IMR-90 (cell line): ENCODE measurements around the gene ROBO2. TPM values are rescaled to one million over a fixed set of nuclear protein-coding genes. Genes with fewer than 3 reads are reported as not detected.

Experiments used
- ATAC-seq: fragments of 200-7000 bp; cut with Tn5 transposase; 2 replicates; pipeline ENCODE4 v1.9.1; 2020; ENCODE audit warnings: low read depth, mild to moderate bottlenecking, moderate library complexity
- BruUV-seq: library from RNA; stranded (reverse); fragments of 400-500 nt; replicated peaks from 2 replicates; lab custom pipeline; 2021; lab: Mats Ljungman, UMichigan
- CTCF ChIA-PET: fragments of 300-600 bp; formaldehyde crosslinking; extraction: SDS; loops from one replicate; lab custom pipeline; 2021; ENCODE audit warnings: antibody characterized with exemption; lab: Yijun Ruan, JAX
- POLR2A ChIA-PET: fragments of 300-600 bp; sonication (Branson Sonifier 250); formaldehyde crosslinking; loops from one replicate; lab custom pipeline; 2022; ENCODE audit warnings: antibody characterized with exemption; ENCODE audit not compliant: unreplicated experiment; lab: Charles Lee
- DNase-seq: peaks from one replicate; pipeline ENCODE4 v3.0.0; 2013
- H2AFZ ChIP-seq: replicated peaks from 2 replicates; pipeline ENCODE3; 2013; ENCODE audit warnings: low read length, mild to moderate bottlenecking; ENCODE audit not compliant: poor library complexity
- H2AK5ac ChIP-seq: 2 replicates; pipeline ENCODE4 v1.6.1; 2013; ENCODE audit warnings: low read depth, low read length, inconsistent platforms
- H2AK9ac ChIP-seq: replicated peaks from 2 replicates; pipeline ENCODE3; 2013; ENCODE audit warnings: mild to moderate bottlenecking, low read depth, low read length, moderate library complexity; ENCODE audit not compliant: poor library complexity
- H2BK120ac ChIP-seq: 2 replicates; pipeline ENCODE4 v1.6.1; 2013; ENCODE audit warnings: low read depth, low read length, inconsistent platforms
- H2BK15ac ChIP-seq: 3 replicates; pipeline ENCODE4 v1.6.1; 2013; ENCODE audit warnings: low read depth, low read length, inconsistent platforms
- H2BK20ac ChIP-seq: 2 replicates; pipeline ENCODE4 v1.6.1; 2013; ENCODE audit warnings: low read depth, mild to moderate bottlenecking, inconsistent platforms, low read length, moderate library complexity
- H2BK5ac ChIP-seq: 2 replicates; pipeline ENCODE4 v1.6.1; 2013; ENCODE audit warnings: mild to moderate bottlenecking, low read depth, low read length, inconsistent platforms; ENCODE audit not compliant: poor library complexity, severe bottlenecking
- H3K14ac ChIP-seq: replicated peaks from 2 replicates; pipeline ENCODE4 v1.6.1; 2013; ENCODE audit warnings: low read depth, low read length, inconsistent platforms
- H3K18ac ChIP-seq: 2 replicates; pipeline ENCODE4 v1.6.1; 2013; ENCODE audit warnings: low read depth, low read length, control low read depth
- H3K23ac ChIP-seq: 2 replicates; pipeline ENCODE4 v1.6.1; 2013; ENCODE audit warnings: low read depth, low read length, inconsistent platforms
- H3K27ac ChIP-seq: 2 replicates; pipeline ENCODE4 v1.5.1; 2013; ENCODE audit warnings: mild to moderate bottlenecking, control low read depth, low read length; ENCODE audit not compliant: insufficient read depth
- H3K27me3 ChIP-seq: 2 replicates; pipeline ENCODE4 v1.6.1; 2013; ENCODE audit warnings: low read length; ENCODE audit not compliant: control insufficient read depth, insufficient read depth
- H3K36me3 ChIP-seq: 2 replicates; pipeline ENCODE4 v1.6.1; 2013; ENCODE audit warnings: low read length, mixed read lengths; ENCODE audit not compliant: control insufficient read depth, insufficient read depth
- H3K4ac ChIP-seq: 2 replicates; pipeline ENCODE4 v1.6.1; 2013; ENCODE audit warnings: low read depth, low read length, inconsistent platforms
- H3K4me1 ChIP-seq: 2 replicates; pipeline ENCODE4 v1.6.1; 2013; ENCODE audit warnings: low read length, mixed read lengths; ENCODE audit not compliant: control insufficient read depth, insufficient read depth
- H3K4me2 ChIP-seq: 2 replicates; pipeline ENCODE4 v1.6.1; 2013; ENCODE audit warnings: low read depth, mild to moderate bottlenecking, control low read depth, low read length, moderate library complexity
- H3K4me3 ChIP-seq: 2 replicates; pipeline ENCODE4 v1.5.1; 2013; ENCODE audit warnings: low read depth, mild to moderate bottlenecking, control low read depth, low read length, moderate library complexity; ENCODE audit not compliant: insufficient read depth
- H3K56ac ChIP-seq: 2 replicates; pipeline ENCODE4 v1.6.1; 2013; ENCODE audit warnings: low read length, inconsistent platforms; ENCODE audit not compliant: insufficient read depth; ENCODE audit errors: extremely low read depth
- H3K79me1 ChIP-seq, 2 experiments: 2 replicates each; pipeline ENCODE4 v1.6.1; 2013; ENCODE audit warnings: low read length in 2 of 2, inconsistent platforms in 1 of 2, low read depth in 1 of 2
- H3K9ac ChIP-seq: 2 replicates; pipeline ENCODE4 v1.6.1; 2013; ENCODE audit warnings: low read depth, low read length, control low read depth
- H3K9me1 ChIP-seq: 2 replicates; pipeline ENCODE4 v1.6.1; 2013; ENCODE audit warnings: low read length, inconsistent platforms; ENCODE audit not compliant: insufficient read depth
- H3K9me3 ChIP-seq: 2 replicates; pipeline ENCODE4 v1.6.1; 2013; ENCODE audit warnings: low read length; ENCODE audit not compliant: control insufficient read depth, insufficient read depth
- H4K20me1 ChIP-seq: 2 replicates; pipeline ENCODE4 v1.6.1; 2013; ENCODE audit warnings: low read length, inconsistent platforms; ENCODE audit not compliant: insufficient read depth
- H4K5ac ChIP-seq: 2 replicates; pipeline ENCODE4 v1.6.1; 2013; ENCODE audit warnings: mild to moderate bottlenecking, low read depth, low read length, control low read depth
- H4K8ac ChIP-seq, 2 experiments: 2 replicates each; pipeline ENCODE4 v1.6.1; 2013; ENCODE audit warnings: low read depth in 2 of 2, low read length in 2 of 2, control low read depth in 1 of 2, inconsistent platforms in 1 of 2
- H4K91ac ChIP-seq: 2 replicates; pipeline ENCODE4 v1.6.1; 2013; ENCODE audit warnings: low read depth, low read length, inconsistent platforms; ENCODE audit not compliant: insufficient read depth
- BHLHE40 ChIP-seq: fragments of 150-350 bp; IDR thresholded peaks from 2 replicates; pipeline ENCODE4 v1.6.1; 2016; ENCODE audit warnings: mild to moderate bottlenecking, low read depth, low read length
- CEBPB ChIP-seq: IDR thresholded peaks from 2 replicates; pipeline ENCODE4 v1.6.1; 2012; ENCODE audit warnings: low read depth, low read length, improper control_type of control experiment
- CHD1 ChIP-seq: IDR thresholded peaks from 2 replicates; pipeline ENCODE4 v1.6.1; 2012; ENCODE audit warnings: low read depth, low read length, improper control_type of control experiment
- MAFK ChIP-seq: IDR thresholded peaks from 2 replicates; pipeline ENCODE4 v1.6.1; 2012; ENCODE audit warnings: low read depth, low read length, improper control_type of control experiment
- MAZ ChIP-seq: IDR thresholded peaks from 2 replicates; pipeline ENCODE4 v1.6.1; 2012; ENCODE audit warnings: low read depth, mild to moderate bottlenecking, low read length, improper control_type of control experiment, moderate library complexity, borderline replicate concordance
- MXI1 ChIP-seq: IDR thresholded peaks from 2 replicates; pipeline ENCODE4 v1.6.1; 2012; ENCODE audit warnings: low read depth, mild to moderate bottlenecking, low read length, moderate library complexity, borderline replicate concordance
- NFE2L2 ChIP-seq: fragments of 150-350 bp; IDR thresholded peaks from 2 replicates; pipeline ENCODE4 v1.6.1; 2016; ENCODE audit warnings: low read depth, mild to moderate bottlenecking, low read length
- POLR2A ChIP-seq: IDR thresholded peaks from 2 replicates; pipeline ENCODE4 v1.6.1; 2012; ENCODE audit warnings: mild to moderate bottlenecking, low read depth, low read length
- RAD21 ChIP-seq: IDR thresholded peaks from 2 replicates; pipeline ENCODE4 v1.6.1; 2012; ENCODE audit warnings: low read length, improper control_type of control experiment
- RCOR1 ChIP-seq: IDR thresholded peaks from 2 replicates; pipeline ENCODE4 v1.6.1; 2012; ENCODE audit warnings: mild to moderate bottlenecking, low read length, improper control_type of control experiment; ENCODE audit not compliant: insufficient replicate concordance
- RFX5 ChIP-seq: IDR thresholded peaks from 2 replicates; pipeline ENCODE4 v1.8.0; 2012; ENCODE audit warnings: low read depth, mild to moderate bottlenecking, low read length, moderate library complexity
- WGBS, 2 experiments: methylation state at CpG; one replicate each; pipeline versions ENCODE4 v1.1.5 to v1.1.7; 2013; ENCODE audit warnings: missing lambda C conversion rate in 2 of 2; ENCODE audit not compliant: insufficient read length in 1 of 2; ENCODE audit errors: extremely low coverage in 2 of 2; 5-methylcytosine and 5-hydroxymethylcytosine counted together
- dilution Hi-C: fragments of 300-500 bp; cut with HindIII; formaldehyde crosslinking; loops from one replicate; pipeline ENCODE4 v1.14.3; 2018; ENCODE audit warnings: low sequenced_read_pairs; ENCODE audit not compliant: unreplicated experiment
- in situ Hi-C: fragments of 300-500 bp; cut with MboI; formaldehyde crosslinking; loops from 3 replicates; pipeline ENCODE4 v1.14.3; 2019; ENCODE audit warnings: low sequenced_read_pairs, inconsistent platforms, mixed read lengths
- intact Hi-C: fragments of 100-400 bp; cut with micrococcal nuclease; formaldehyde crosslinking; loops from 2 replicates; pipeline ENCODE4 v1.10.0; 2022
- polyA plus RNA-seq, 3 experiments: library from polyadenylated mRNA; depleted of rRNA; stranded (reverse); fragments of >200 nt; gene quantifications; 2 replicates each; pipeline ENCODE4 v1.2.3, GENCODE V29; 2012; ENCODE audit warnings: low replicate concordance in 1 of 3
- total RNA-seq: library from RNA; depleted of rRNA; stranded (reverse); fragments of >200 nt; gene quantifications from 2 replicates; pipeline ENCODE4 v1.2.3, GENCODE V29; 2012
- TF ChIP-seq, protein P1 (sequence below): fragments of 150-350 bp; IDR thresholded peaks from 2 replicates; pipeline ENCODE4 v1.6.1; 2016; ENCODE audit warnings: low read depth, mild to moderate bottlenecking, low read length, moderate library complexity, borderline replicate concordance
- TF ChIP-seq, protein P2 (sequence below): fragments of 150-350 bp; IDR thresholded peaks from 2 replicates; pipeline ENCODE4 v1.6.1; 2017; ENCODE audit warnings: mild to moderate bottlenecking, antibody characterized with exemption, low read length, low read depth
- TF ChIP-seq, protein P3 (sequence below): conservative IDR thresholded peaks from 2 replicates; pipeline ENCODE4 v1.5.1; 2012; ENCODE audit warnings: mild to moderate bottlenecking, low read depth, low read length, improper control_type of control experiment

ROBO2 gene
- total and polyA plus RNA-seq, 2 of the 4 experiments (the other 2 are of a cell fraction), result 9.3 to 14.5 TPM

DNA sequence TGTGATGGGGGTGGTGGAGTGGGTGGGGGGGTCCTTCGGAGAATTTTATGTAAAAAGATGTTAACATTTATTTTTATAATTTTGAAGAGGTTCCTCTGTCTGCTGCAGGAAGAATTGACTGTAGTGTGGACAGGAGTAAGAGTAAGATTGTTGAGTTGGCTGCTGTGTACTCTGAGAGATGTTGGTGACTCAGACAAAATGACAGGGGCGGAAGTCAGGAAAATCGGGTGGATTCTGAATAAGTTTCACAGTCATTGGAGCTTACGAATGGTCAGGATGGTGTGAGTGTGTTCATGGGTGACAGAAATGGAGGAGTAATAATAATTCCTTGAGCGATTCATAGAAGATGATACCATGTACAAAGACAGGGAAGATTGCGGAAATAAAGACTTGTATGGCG is 420.0 kb downstream of the ROBO2 start:
- Histone ChIP-seq H3K9ac (no peak overlapping the region), H2BK5ac (no peak overlapping the region), H3K79me1 (no peaks in the 10 kb centered on the region), H2AK9ac (no peak overlapping the region), H3K56ac (no peak overlapping the region), H3K23ac (no peak overlapping the region), H2BK15ac (no peak overlapping the region), H3K14ac (no peak overlapping the region), H3K18ac (no peak overlapping the region), H4K8ac (no peak overlapping the region), H3K27me3 (no peaks in the 10 kb centered on the region), H2BK20ac (no peak overlapping the region), H2AFZ (no peak overlapping the region), H2BK120ac (no peak overlapping the region), H3K27ac (no peak overlapping the region), H4K5ac (no peak overlapping the region), H3K4ac (no peak overlapping the region), H3K4me1 (no peaks in the 10 kb centered on the region), H2AK5ac (no peak overlapping the region), H3K36me3 (no peaks in the 10 kb centered on the region), H3K4me3 (no peak overlapping the region), H3K9me1 (no peaks in the 10 kb centered on the region), H3K4me2 (no peak overlapping the region), H3K9me3 (no peaks in the 10 kb centered on the region), H4K91ac (no peak overlapping the region), H4K20me1 (no peaks in the 10 kb centered on the region)
- 86% methylated on average over 3 of the region's 7 CpGs; no CpG with 5 or more reads in 1 of the 2 experiments for WGBS, 2 experiments
- ATAC-seq (no peak), DNase-seq (no peak)
- in situ Hi-C loops, result no loop called here
- ChIA-PET CTCF (no interaction called here), POLR2A (no interaction called here)
- intact Hi-C loops, result no loop called here
- no TSS peak for BruUV-seq
- TF ChIP-seq POLR2A, result no peak
- TF ChIP-seq RFX5, result no peak
- no peak for TF ChIP-seq RCOR1
- TF ChIP-seq CHD1, result no peak
- TF ChIP-seq MXI1, result no peak
- no peak for TF ChIP-seq BHLHE40
- TF ChIP-seq, protein P1, sequence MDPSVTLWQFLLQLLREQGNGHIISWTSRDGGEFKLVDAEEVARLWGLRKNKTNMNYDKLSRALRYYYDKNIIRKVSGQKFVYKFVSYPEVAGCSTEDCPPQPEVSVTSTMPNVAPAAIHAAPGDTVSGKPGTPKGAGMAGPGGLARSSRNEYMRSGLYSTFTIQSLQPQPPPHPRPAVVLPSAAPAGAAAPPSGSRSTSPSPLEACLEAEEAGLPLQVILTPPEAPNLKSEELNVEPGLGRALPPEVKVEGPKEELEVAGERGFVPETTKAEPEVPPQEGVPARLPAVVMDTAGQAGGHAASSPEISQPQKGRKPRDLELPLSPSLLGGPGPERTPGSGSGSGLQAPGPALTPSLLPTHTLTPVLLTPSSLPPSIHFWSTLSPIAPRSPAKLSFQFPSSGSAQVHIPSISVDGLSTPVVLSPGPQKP, result no peak
- no peak for TF ChIP-seq MAZ
- no peak for TF ChIP-seq RAD21
- no peak for TF ChIP-seq CEBPB
- TF ChIP-seq, protein P2, sequence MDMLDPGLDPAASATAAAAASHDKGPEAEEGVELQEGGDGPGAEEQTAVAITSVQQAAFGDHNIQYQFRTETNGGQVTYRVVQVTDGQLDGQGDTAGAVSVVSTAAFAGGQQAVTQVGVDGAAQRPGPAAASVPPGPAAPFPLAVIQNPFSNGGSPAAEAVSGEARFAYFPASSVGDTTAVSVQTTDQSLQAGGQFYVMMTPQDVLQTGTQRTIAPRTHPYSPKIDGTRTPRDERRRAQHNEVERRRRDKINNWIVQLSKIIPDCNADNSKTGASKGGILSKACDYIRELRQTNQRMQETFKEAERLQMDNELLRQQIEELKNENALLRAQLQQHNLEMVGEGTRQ, result no peak
- TF ChIP-seq, protein P3, sequence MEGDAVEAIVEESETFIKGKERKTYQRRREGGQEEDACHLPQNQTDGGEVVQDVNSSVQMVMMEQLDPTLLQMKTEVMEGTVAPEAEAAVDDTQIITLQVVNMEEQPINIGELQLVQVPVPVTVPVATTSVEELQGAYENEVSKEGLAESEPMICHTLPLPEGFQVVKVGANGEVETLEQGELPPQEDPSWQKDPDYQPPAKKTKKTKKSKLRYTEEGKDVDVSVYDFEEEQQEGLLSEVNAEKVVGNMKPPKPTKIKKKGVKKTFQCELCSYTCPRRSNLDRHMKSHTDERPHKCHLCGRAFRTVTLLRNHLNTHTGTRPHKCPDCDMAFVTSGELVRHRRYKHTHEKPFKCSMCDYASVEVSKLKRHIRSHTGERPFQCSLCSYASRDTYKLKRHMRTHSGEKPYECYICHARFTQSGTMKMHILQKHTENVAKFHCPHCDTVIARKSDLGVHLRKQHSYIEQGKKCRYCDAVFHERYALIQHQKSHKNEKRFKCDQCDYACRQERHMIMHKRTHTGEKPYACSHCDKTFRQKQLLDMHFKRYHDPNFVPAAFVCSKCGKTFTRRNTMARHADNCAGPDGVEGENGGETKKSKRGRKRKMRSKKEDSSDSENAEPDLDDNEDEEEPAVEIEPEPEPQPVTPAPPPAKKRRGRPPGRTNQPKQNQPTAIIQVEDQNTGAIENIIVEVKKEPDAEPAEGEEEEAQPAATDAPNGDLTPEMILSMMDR, result no peak
- no peak for TF ChIP-seq NFE2L2
- TF ChIP-seq MAFK, result no peak
- dilution Hi-C loops, result no loop called here
